Trophoblast cell (in vitro differentiated cells and primary cell): ENCODE data around the gene NPY1R.

Source experiments
- DNase-seq, 2 donors: peaks; one replicate each; pipeline ENCODE4 v3.0.0-alpha.2; 2016
- H2AFZ ChIP-seq: 2 replicates; pipeline ENCODE4 v1.6.1; 2013; ENCODE audit warnings: low read length, moderate library complexity, mild to moderate bottlenecking; ENCODE audit not compliant: insufficient read depth, poor library complexity
- H2AK5ac ChIP-seq: 2 replicates; pipeline ENCODE4 v1.6.1; 2013; ENCODE audit warnings: mild to moderate bottlenecking, low read length
- H2BK120ac ChIP-seq: 2 replicates; pipeline ENCODE4 v1.6.1; 2013; ENCODE audit warnings: low read length, mild to moderate bottlenecking, moderate library complexity; ENCODE audit not compliant: insufficient read depth, poor library complexity
- H2BK12ac ChIP-seq: 2 replicates; pipeline ENCODE4 v1.6.1; 2013; ENCODE audit warnings: mild to moderate bottlenecking, low read length, moderate library complexity
- H2BK5ac ChIP-seq: 2 replicates; pipeline ENCODE4 v1.6.1; 2013; ENCODE audit warnings: low read length, low read depth, moderate library complexity, mild to moderate bottlenecking; ENCODE audit not compliant: poor library complexity
- H3K14ac ChIP-seq: 2 replicates; pipeline ENCODE4 v1.6.1; 2013; ENCODE audit warnings: mild to moderate bottlenecking, low read length
- H3K18ac ChIP-seq: 2 replicates; pipeline ENCODE4 v1.6.1; 2013; ENCODE audit warnings: mild to moderate bottlenecking, low read length
- H3K23ac ChIP-seq: 2 replicates; pipeline ENCODE4 v1.6.1; 2013; ENCODE audit warnings: low read length
- H3K27ac ChIP-seq: 2 replicates; pipeline ENCODE4 v1.5.1; 2013; ENCODE audit warnings: low read depth, mild to moderate bottlenecking, inconsistent platforms, low read length, moderate library complexity
- H3K27me3 ChIP-seq: 2 replicates; pipeline ENCODE4 v1.6.1; 2013; ENCODE audit warnings: inconsistent platforms, mild to moderate bottlenecking, low read length, moderate library complexity; ENCODE audit not compliant: insufficient read depth
- H3K36me3 ChIP-seq, 2 experiments: 1 replicate in 1 of 2; 2 replicates in 1 of 2; pipeline ENCODE4 v1.6.1; 2013; ENCODE audit warnings: low read length in 2 of 2, mild to moderate bottlenecking in 2 of 2, moderate library complexity in 1 of 2; ENCODE audit not compliant: insufficient read depth in 2 of 2, control insufficient read depth in 1 of 2
- H3K4ac ChIP-seq: 2 replicates; pipeline ENCODE4 v1.6.1; 2013; ENCODE audit warnings: low read depth, mild to moderate bottlenecking, low read length, moderate library complexity
- H3K4me1 ChIP-seq, 2 experiments: 1 replicate in 1 of 2; 2 replicates in 1 of 2; pipeline ENCODE4 v1.6.1; 2013; ENCODE audit warnings: low read length in 2 of 2, mild to moderate bottlenecking in 2 of 2, moderate library complexity in 1 of 2; ENCODE audit not compliant: insufficient read depth in 2 of 2, control insufficient read depth in 1 of 2
- H3K4me2 ChIP-seq: 2 replicates; pipeline ENCODE4 v1.6.1; 2013; ENCODE audit warnings: inconsistent platforms, mild to moderate bottlenecking, low read length, moderate library complexity
- H3K4me3 ChIP-seq: 2 replicates; pipeline ENCODE4 v1.5.1; 2013; ENCODE audit warnings: mild to moderate bottlenecking, low read depth, low read length, inconsistent platforms
- H3K79me1 ChIP-seq: one replicate; pipeline ENCODE4 v1.6.1; 2013; ENCODE audit warnings: low read length
- H3K79me2 ChIP-seq: 2 replicates; pipeline ENCODE4 v1.6.1; 2013; ENCODE audit warnings: low read length, mild to moderate bottlenecking; ENCODE audit not compliant: control insufficient read depth, insufficient read depth, poor library complexity
- H3K9ac ChIP-seq: 2 replicates; pipeline ENCODE4 v1.6.1; 2013; ENCODE audit warnings: mild to moderate bottlenecking, low read length
- H3K9me3 ChIP-seq: 2 replicates; pipeline ENCODE4 v1.6.1; 2013; ENCODE audit warnings: low read depth, mild to moderate bottlenecking, control low read depth, inconsistent platforms, low read length; ENCODE audit not compliant: insufficient read depth
- H4K12ac ChIP-seq: 2 replicates; pipeline ENCODE4 v1.6.1; 2013; ENCODE audit warnings: low read depth, mild to moderate bottlenecking, low read length, moderate library complexity
- H4K8ac ChIP-seq: 2 replicates; pipeline ENCODE4 v1.6.1; 2013; ENCODE audit warnings: low read depth, mild to moderate bottlenecking, low read length, moderate library complexity
- H4K91ac ChIP-seq: one replicate; pipeline ENCODE4 v1.6.1; 2013; ENCODE audit warnings: low read depth, mild to moderate bottlenecking, low read length, moderate library complexity
- WGBS: extraction: QIAGEN DNeasy Blood & Tissue Kit; methylation state at CpG from one replicate; pipeline ENCODE4 v1.1.7; 2013; ENCODE audit warnings: missing lambda C conversion rate; ENCODE audit not compliant: insufficient read length, insufficient coverage; ENCODE audit errors: extremely low coverage; 5-methylcytosine and 5-hydroxymethylcytosine counted together

Gene NPY1R

GRCh38 chr4:163300445-163300844 lies 32.0 kb downstream of the NPY1R start:
- Histone ChIP-seq H3K79me2 (no peaks in the 10 kb centered on the region), H3K9me3 (no peaks in the 10 kb centered on the region), H2AK5ac (no peak overlapping the region), H3K18ac (no peak overlapping the region), H4K91ac (no peak overlapping the region), H2BK5ac (no peak overlapping the region), H4K12ac (no peak overlapping the region), H3K23ac (no peak overlapping the region), H2BK120ac (no peak overlapping the region), H3K27ac (no peak overlapping the region), H2BK12ac (no peak overlapping the region), H2AFZ (no peak overlapping the region), H3K14ac (no peak overlapping the region), H3K79me1 (no peaks in the 10 kb centered on the region), H3K36me3 (no peaks in the 10 kb centered on the region), H3K9ac (no peak overlapping the region), H3K4me3 (no peak overlapping the region), H3K4ac (no peak overlapping the region), H3K27me3 (no peaks in the 10 kb centered on the region), H3K4me2 (no peak overlapping the region), H3K4me1 (no peaks in the 10 kb centered on the region), H4K8ac (no peak overlapping the region)
- WGBS: no CpG with 5 or more reads among the region's 3 CpGs
- no peak for DNase-seq

GRCh38 chr4:163295138-163295537 lies 37.3 kb downstream of the NPY1R start:
- no peak overlapping the region for H3K18ac ChIP-seq
- H2BK120ac ChIP-seq: no peak overlapping the region
- DNase-seq: no peak
- no CpG with 5 or more reads among the region's 3 CpGs for WGBS
- no peak overlapping the region for H3K23ac ChIP-seq
- H3K27me3 ChIP-seq: no peaks in the 10 kb centered on the region
- H3K9ac ChIP-seq: no peak overlapping the region
- H3K79me2 ChIP-seq: no peaks in the 10 kb centered on the region
- H2BK5ac ChIP-seq: no peak overlapping the region
- no peak overlapping the region for H4K12ac ChIP-seq
- no peak overlapping the region for H3K14ac ChIP-seq
- H3K4me1 ChIP-seq: no peaks in the 10 kb centered on the region
- H3K27ac ChIP-seq: no peak overlapping the region
- no peak overlapping the region for H3K4me2 ChIP-seq
- H3K9me3 ChIP-seq: no peaks in the 10 kb centered on the region
- H4K91ac ChIP-seq: no peak overlapping the region
- no peak overlapping the region for H3K4ac ChIP-seq
- no peak overlapping the region for H3K4me3 ChIP-seq
- H2AFZ ChIP-seq: no peak overlapping the region
- no peak overlapping the region for H2AK5ac ChIP-seq
- no peaks in the 10 kb centered on the region for H3K79me1 ChIP-seq
- no peaks in the 10 kb centered on the region for H3K36me3 ChIP-seq
- no peak overlapping the region for H2BK12ac ChIP-seq
- no peak overlapping the region for H4K8ac ChIP-seq

DNA sequence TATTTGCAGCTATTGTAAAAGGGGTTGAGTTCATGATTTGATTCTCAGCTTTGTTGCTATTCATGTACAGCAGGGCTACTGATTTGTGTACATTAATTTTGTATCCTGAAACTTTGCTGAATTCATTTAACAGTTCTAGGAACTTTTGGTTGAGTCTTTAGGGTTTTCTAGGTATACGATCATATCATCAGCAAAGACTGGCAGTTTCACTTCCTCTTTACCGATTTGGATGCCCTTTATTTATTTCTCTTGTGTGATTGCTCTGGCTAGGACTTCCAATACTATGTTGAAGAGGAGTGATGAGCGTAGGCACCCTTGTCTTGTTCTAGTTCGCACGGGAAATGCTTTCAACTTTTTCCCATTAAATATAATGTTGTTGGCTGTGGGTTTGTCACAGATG lies 48.1 kb downstream of the NPY1R start:
- Histone ChIP-seq H4K12ac (no peak overlapping the region), H3K79me2 (no peaks in the 10 kb centered on the region), H2BK5ac (no peak overlapping the region), H2AK5ac (no peak overlapping the region), H3K23ac (no peak overlapping the region), H2BK12ac (no peak overlapping the region), H2BK120ac (no peak overlapping the region), H3K4me2 (no peak overlapping the region), H3K27ac (no peak overlapping the region), H3K4me1 (no peaks in the 10 kb centered on the region), H3K27me3 (no peaks in the 10 kb centered on the region), H3K9ac (no peak overlapping the region), H3K4ac (no peak overlapping the region), H3K18ac (no peak overlapping the region), H3K9me3 (no peaks in the 10 kb centered on the region), H3K14ac (no peak overlapping the region), H2AFZ (no peak overlapping the region), H3K4me3 (no peak overlapping the region), H4K8ac (no peak overlapping the region), H3K36me3 (no peaks in the 10 kb centered on the region), H4K91ac (no peak overlapping the region), H3K79me1 (no peaks in the 10 kb centered on the region)
- no peak for DNase-seq
- no CpG with 5 or more reads among the region's 5 CpGs for WGBS

DNA sequence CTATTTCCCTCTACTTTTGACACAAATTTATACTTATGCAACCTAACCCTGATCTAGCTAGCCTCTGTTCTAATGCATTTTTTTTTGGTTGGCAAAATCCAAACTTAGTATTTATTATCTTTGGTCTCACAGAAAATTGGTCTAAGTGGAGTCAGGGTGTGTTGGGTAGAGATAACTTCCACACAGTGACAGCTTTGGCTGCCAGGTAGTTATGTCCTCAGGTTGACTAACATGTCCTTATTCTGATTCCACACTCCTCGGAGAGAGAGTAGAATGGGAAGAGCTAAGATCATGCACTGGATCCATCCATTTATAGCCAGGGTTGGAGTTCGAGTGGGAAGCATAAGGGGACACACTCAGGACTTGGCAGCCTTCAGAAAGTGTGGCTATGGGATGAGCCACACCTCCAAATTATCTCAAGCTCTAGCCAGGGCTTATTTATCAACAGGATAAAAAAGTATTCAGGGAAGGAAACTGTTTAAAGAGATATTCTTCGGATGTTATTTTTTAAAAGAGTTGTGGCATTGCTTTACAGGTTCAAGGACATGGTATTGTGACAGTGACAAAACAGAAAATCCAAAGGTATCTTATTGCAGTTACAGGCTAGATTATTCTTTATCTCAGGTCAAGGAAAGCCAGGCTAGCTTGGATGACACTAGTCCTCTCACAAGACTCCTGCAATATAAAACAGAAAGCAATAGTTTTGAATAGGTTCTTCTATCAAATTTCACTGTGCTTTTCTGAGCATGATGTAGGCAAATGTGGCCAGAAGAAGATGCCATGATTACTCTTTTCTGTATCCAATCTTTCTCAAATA lies 51.5 kb downstream of the NPY1R start:
- H2BK5ac ChIP-seq: no peak overlapping the region
- no peaks in the 10 kb centered on the region for H3K79me2 ChIP-seq
- H3K79me1 ChIP-seq: no peaks in the 10 kb centered on the region
- no peak overlapping the region for H3K4me3 ChIP-seq
- no peak for DNase-seq
- no peaks in the 10 kb centered on the region for H3K4me1 ChIP-seq
- H3K36me3 ChIP-seq: no peaks in the 10 kb centered on the region
- H3K27ac ChIP-seq: no peak overlapping the region
- H3K27me3 ChIP-seq: no peaks in the 10 kb centered on the region
- no peak overlapping the region for H4K8ac ChIP-seq
- H3K18ac ChIP-seq: no peak overlapping the region
- H2BK12ac ChIP-seq: no peak overlapping the region
- no peak overlapping the region for H3K23ac ChIP-seq
- no peak overlapping the region for H4K12ac ChIP-seq
- H3K4me2 ChIP-seq: no peak overlapping the region
- no peak overlapping the region for H3K9ac ChIP-seq
- WGBS: no CpG with 5 or more reads among the region's 3 CpGs
- no peak overlapping the region for H3K14ac ChIP-seq
- H2BK120ac ChIP-seq: no peak overlapping the region
- no peak overlapping the region for H4K91ac ChIP-seq
- H3K9me3 ChIP-seq: no peaks in the 10 kb centered on the region
- H2AK5ac ChIP-seq: no peak overlapping the region
- no peak overlapping the region for H2AFZ ChIP-seq
- no peak overlapping the region for H3K4ac ChIP-seq
